GM12873 (cell line): ENCODE data around the gene UBALD1.

Experiments
- TF ChIP-seq, protein P1 (sequence below): IDR thresholded peaks from 2 replicates; pipeline ENCODE4 v1.5.1; 2012; ENCODE audit warnings: low read depth, mild to moderate bottlenecking, moderate library complexity, low read length, control low read depth; ENCODE audit not compliant: insufficient read depth; ENCODE audit errors: missing control alignments

UBALD1 gene

GRCh38 chr16:4651827-4652226, 37.1 kb upstream of the UBALD1 start:
- TF ChIP-seq, protein P1, sequence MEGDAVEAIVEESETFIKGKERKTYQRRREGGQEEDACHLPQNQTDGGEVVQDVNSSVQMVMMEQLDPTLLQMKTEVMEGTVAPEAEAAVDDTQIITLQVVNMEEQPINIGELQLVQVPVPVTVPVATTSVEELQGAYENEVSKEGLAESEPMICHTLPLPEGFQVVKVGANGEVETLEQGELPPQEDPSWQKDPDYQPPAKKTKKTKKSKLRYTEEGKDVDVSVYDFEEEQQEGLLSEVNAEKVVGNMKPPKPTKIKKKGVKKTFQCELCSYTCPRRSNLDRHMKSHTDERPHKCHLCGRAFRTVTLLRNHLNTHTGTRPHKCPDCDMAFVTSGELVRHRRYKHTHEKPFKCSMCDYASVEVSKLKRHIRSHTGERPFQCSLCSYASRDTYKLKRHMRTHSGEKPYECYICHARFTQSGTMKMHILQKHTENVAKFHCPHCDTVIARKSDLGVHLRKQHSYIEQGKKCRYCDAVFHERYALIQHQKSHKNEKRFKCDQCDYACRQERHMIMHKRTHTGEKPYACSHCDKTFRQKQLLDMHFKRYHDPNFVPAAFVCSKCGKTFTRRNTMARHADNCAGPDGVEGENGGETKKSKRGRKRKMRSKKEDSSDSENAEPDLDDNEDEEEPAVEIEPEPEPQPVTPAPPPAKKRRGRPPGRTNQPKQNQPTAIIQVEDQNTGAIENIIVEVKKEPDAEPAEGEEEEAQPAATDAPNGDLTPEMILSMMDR: no peak

- TF ChIP-seq, protein P1: peak; percentile 90
Measured at GRCh38 chr16:4650443-4651074, 35.9 kb upstream of the UBALD1 start.

DNA sequence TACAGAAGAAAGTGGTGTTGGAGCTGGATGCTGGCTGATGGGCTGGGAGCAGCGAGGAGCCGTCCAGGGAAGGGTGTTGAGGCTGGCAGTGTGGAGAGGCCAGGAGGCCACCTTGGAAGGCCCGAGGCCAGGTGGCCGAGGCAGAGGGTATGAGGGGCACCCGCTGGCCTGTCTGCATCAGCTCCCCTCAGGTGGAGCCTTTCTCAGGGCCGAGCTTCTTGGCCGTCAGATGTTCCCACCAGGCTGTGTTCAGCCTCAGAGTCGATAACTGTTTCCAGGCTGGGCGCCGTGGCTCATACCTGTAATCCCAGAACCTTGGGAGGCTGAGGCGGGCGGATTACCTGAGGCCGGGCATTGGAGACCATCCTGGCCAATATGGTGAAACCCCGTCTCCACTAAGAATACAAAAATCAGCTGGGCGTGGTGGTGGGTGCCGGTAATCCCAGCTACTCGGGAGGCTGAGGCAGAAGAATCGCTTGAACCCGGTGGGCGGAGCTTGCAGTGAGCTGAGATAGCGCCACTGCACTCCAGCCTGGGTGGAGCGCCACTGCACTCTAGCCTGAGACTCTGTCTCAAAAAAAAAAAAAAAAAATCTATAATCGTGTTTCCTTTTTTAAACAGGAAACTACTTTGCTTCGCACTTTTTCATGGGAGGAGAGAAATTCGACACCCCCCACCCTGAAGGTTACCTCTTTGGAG, 35.2 kb upstream of the UBALD1 start:
- TF ChIP-seq, protein P1: no peak

DNA sequence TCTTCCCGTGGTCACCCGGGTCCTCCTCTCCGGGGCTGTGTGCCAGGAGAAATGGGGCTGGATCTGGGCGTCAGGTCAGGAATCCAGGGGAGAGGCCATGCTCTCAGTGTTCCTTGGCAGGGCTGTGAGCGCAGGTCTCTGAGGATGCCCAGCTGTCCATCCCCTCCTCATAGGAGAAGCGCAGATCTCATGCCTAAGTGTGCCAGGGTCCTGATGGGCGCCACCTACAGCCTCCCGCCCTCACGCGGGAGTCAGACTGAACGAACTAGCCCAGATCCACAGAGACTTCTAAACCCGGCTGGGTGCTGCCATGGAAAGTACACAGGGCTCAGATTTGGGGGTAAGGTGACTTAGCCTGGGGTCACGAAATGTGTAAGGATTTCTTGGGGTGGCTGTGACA, 34.2 kb upstream of the UBALD1 start:
- TF ChIP-seq, protein P1: no peak

DNA sequence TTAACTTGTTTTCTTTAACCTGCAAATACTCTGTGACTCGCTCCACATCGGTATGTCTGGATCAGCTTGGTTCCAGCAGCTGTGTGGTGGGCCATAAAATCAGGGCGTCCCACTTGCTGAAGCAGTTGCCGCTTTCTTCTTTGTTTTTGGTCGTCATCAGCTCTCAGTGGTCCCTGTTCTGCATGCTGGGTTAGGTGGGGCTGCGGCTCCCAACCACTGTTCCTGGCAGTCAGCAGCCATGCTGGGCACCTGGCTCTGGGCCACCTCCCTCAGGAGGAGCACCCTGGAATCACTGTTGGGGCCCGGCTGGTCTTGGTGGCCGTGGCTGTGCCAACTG, 32.9 kb upstream of the UBALD1 start:
- TF ChIP-seq, protein P1: no peak

DNA sequence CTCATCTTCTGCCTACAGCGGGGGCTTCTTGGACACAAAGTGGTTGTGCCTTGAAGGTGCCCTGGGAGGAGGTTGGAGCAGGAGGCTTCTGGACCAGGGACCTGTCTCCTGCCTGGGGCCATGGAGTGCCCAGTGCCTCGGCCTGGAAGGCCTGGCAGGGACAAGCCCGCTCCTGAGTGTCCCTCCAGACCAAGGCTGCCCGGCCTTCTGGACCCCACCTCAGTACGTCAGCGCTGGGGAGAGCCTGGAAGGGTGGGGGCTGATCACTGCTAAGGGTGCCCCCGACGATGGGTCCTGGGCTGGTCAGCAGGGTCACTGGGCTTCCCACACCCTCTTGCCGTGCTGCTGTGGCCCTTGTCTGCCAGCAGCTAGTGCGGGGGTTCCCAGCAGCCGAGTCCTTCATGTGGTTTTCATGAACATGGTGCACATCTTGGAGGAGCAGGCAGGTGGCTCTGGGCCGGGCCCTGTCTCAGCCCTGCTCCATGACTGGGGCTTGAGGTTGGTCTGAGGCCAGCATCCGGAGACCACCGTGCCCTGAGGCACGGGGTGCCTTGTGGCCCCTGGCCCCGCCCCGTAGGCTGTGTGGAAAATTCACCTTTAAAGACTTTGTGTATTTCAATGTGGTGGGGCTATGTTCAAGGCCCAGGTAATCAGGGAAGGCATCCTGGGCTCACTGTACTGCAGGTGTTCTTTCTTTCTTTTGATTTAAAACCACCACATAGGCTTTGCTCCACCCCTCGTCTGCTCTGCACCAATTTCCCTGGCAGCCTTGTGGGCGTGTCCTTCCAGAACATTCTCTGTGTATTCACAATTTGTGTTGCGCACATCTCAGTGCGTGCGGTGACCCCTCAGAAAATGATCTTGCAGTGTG, 32.3 kb upstream of the UBALD1 start:
- TF ChIP-seq, protein P1: no peak

DNA sequence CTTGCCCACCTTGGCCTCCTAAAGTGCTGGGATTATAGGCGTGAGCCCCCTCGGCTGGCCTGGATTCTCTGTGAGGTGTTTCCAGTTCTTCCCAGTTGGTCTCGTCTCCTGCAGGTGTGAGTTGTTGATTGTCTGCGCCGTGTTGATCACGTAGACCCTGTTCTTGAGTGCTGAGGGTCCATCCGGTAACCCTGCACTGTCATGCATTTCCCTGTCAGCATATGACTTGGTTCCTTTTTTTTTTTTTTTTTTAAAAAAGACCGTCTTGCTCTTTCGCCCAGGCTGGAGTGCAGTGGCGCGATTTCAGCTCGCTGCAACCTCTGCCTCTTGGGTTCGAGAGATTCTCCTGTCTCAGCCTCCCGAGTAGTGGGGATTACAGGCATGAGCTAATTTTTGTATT, 27.2 kb upstream of the UBALD1 start:
- TF ChIP-seq, protein P1: no peak
